Measurements from ENCODE around the gene DGAT2L6.

DNA sequence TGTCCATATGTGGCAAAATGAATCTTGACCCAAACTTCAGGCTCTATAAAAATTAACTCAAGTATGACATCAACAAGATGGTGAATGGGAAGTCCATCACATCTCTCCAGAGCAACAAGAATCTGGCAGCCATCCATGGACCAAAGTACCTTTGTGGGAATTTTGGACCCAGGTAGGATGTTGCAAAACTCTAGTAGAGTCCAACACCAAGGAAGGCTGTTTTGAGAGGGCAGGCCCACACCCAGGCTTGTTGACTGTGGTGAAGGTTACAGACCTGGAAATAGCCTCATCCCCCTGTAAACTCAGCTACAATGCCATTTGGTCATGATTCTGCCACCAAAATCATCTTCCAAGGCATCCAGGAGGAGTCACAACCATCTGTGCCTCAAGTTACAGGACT is 12.9 kb downstream of the DGAT2L6 start:
- TF ChIP-seq, protein P1, sequence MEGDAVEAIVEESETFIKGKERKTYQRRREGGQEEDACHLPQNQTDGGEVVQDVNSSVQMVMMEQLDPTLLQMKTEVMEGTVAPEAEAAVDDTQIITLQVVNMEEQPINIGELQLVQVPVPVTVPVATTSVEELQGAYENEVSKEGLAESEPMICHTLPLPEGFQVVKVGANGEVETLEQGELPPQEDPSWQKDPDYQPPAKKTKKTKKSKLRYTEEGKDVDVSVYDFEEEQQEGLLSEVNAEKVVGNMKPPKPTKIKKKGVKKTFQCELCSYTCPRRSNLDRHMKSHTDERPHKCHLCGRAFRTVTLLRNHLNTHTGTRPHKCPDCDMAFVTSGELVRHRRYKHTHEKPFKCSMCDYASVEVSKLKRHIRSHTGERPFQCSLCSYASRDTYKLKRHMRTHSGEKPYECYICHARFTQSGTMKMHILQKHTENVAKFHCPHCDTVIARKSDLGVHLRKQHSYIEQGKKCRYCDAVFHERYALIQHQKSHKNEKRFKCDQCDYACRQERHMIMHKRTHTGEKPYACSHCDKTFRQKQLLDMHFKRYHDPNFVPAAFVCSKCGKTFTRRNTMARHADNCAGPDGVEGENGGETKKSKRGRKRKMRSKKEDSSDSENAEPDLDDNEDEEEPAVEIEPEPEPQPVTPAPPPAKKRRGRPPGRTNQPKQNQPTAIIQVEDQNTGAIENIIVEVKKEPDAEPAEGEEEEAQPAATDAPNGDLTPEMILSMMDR (IDR thresholded peaks at IDR 0.05 in 8 of 11, conservative IDR thresholded peaks at IDR 0.05 in 3 of 11): no peak
- no peak for TF ChIP-seq POLR2A (IDR thresholded peaks at IDR 0.05)
- TF ChIP-seq POLR2AphosphoS5 (IDR thresholded peaks at IDR 0.05): no peak

Measured in spleen (tissue), 7 donors.